ENCODE results near the gene ATF6.

GRCh38 chr1:161956097-161956496 is 190.0 kb downstream of the ATF6 start:
- TF ChIP-seq POLR2AphosphoS5 (IDR thresholded peaks at IDR 0.05; ENCODE audit: low read depth, low read length) (no peak), POLR2A (IDR thresholded peaks at IDR 0.05; ENCODE audit: low read depth, low read length) (no peak), PAX5 (IDR thresholded peaks at IDR 0.05; ENCODE audit: insufficient read depth, low read length, severe bottlenecking) (no peak), TAF1 (IDR thresholded peaks at IDR 0.05; ENCODE audit: low read depth, low read length) (no peak)

Measured in GM12891 (cell line).